GM12878 (cell line): ENCODE measurements around the gene CRYGS. TPM values are rescaled to one million over a fixed set of nuclear protein-coding genes. Genes with fewer than 3 reads are reported as not detected.
A peak's percentile ranks its signal among the peaks of the same experiment; 100 is the strongest.

ENCODE experiments used
- CBFB ChIP-seq: IDR thresholded peaks from 2 replicates; pipeline ENCODE4 v1.6.1; 2016; ENCODE audit warnings: antibody characterized with exemption, low read depth
- CBX5 ChIP-seq: sonication (generic); IDR thresholded peaks from 2 replicates; pipeline ENCODE4 v1.6.1; 2016; ENCODE audit warnings: low read depth, moderate library complexity, mild to moderate bottlenecking, inconsistent platforms
- CREM ChIP-seq: IDR thresholded peaks from 2 replicates; pipeline ENCODE4 v1.6.1; 2014; ENCODE audit warnings: antibody characterized with exemption, low read depth
- JUND ChIP-seq: IDR thresholded peaks from 2 replicates; pipeline ENCODE4 v1.6.1; 2012; ENCODE audit warnings: low read depth, mild to moderate bottlenecking, low read length, improper control_type of control experiment, moderate library complexity
- MYC ChIP-seq: IDR thresholded peaks from 2 replicates; pipeline ENCODE4 v1.6.1; 2011; ENCODE audit warnings: mild to moderate bottlenecking, low read length, moderate library complexity, inconsistent platforms; ENCODE audit not compliant: insufficient read depth, insufficient replicate concordance, insufficient read length, severe bottlenecking
- NFYB ChIP-seq: IDR thresholded peaks from 2 replicates; pipeline ENCODE4 v1.6.1; 2011; ENCODE audit warnings: low read depth, mild to moderate bottlenecking, low read length, improper control_type of control experiment, moderate library complexity; ENCODE audit not compliant: insufficient read depth
- NR2C2 ChIP-seq: IDR thresholded peaks from 2 replicates; pipeline ENCODE4 v1.6.1; 2011; ENCODE audit warnings: borderline replicate concordance, low read depth; ENCODE audit not compliant: control insufficient read depth, insufficient read length
- RBBP5 ChIP-seq: fragments of 200-600 bp; sonication (generic); conservative IDR thresholded peaks from 2 replicates; pipeline ENCODE4 v1.6.1; 2016
- SMARCA5 ChIP-seq: fragments of 450-650 bp; IDR thresholded peaks from 2 replicates; pipeline ENCODE4 v1.6.1; 2017; ENCODE audit warnings: mild to moderate bottlenecking
- SPI1 ChIP-seq: IDR thresholded peaks from 2 replicates; pipeline ENCODE4 v1.6.1; 2011; ENCODE audit warnings: low read depth, mild to moderate bottlenecking, low read length, moderate library complexity, borderline replicate concordance; ENCODE audit not compliant: insufficient read depth
- STAT3 ChIP-seq: IDR thresholded peaks from 2 replicates; pipeline ENCODE4 v1.6.1; 2011; ENCODE audit warnings: low read depth, low read length, improper control_type of control experiment
- ZZZ3 ChIP-seq: IDR thresholded peaks from 2 replicates; pipeline ENCODE4 v1.6.1; 2011; ENCODE audit warnings: low read depth; ENCODE audit not compliant: control insufficient read depth, insufficient read length
- polyA plus RNA-seq, 11 experiments: library from polyadenylated mRNA; depleted of rRNA in 4 of 11; unstranded in 6 of 11; stranded (reverse) in 5 of 11; fragments of >200 nt; fragmentation: Nextera tagmentation in 4 of 11; fragmentation: Illumina TruSeq in 1 of 11; extraction: Ambion mirVana in 4 of 11; extraction: Trizol in 1 of 11; gene quantifications; 1 replicate in 1 of 11; 2 replicates in 10 of 11; pipeline versions ENCODE4 v1.2.1 to v1.2.3, GENCODE V29; 2011 to 2016; ENCODE audit warnings: inconsistent platforms in 2 of 11, missing spikeins in 2 of 11, low read depth in 1 of 11
- total RNA-seq, 4 experiments: library from RNA; depleted of rRNA in 3 of 4; stranded (reverse); fragments of >200 nt in 3 of 4; fragmentation: Illumina TruSeq in 1 of 4; extraction: Trizol in 1 of 4; gene quantifications; 2 replicates each; pipeline versions ENCODE4 v1.2.1 to v1.2.3, GENCODE V29; 2013 to 2021
- TF ChIP-seq, protein P1 (sequence below): fragments of 450-650 bp; IDR thresholded peaks from 2 replicates; pipeline ENCODE4 v1.6.1; 2017; ENCODE audit warnings: mild to moderate bottlenecking, low read depth, inconsistent platforms; ENCODE audit not compliant: poor library complexity, severe bottlenecking
- TF ChIP-seq, protein P2 (sequence below): fragments of 450-650 bp; formaldehyde crosslinking; IDR thresholded peaks from 2 replicates; pipeline ENCODE4 v1.4.0; 2020; ENCODE audit warnings: mild to moderate bottlenecking, moderate library complexity
- TF ChIP-seq, protein P3 (sequence below), 3 experiments: IDR thresholded peaks in 2 of 3; conservative IDR thresholded peaks in 1 of 3; 2 replicates each; pipeline ENCODE4 v1.5.1; 2011; ENCODE audit warnings: low read depth in 3 of 3, low read length in 3 of 3, mild to moderate bottlenecking in 3 of 3, control low read depth in 2 of 3, moderate library complexity in 2 of 3, inconsistent platforms in 1 of 3, mixed read lengths in 1 of 3; ENCODE audit not compliant: control insufficient read depth in 2 of 3, insufficient read depth in 1 of 3; ENCODE audit errors: extremely low read depth in 1 of 3
- TF ChIP-seq, protein P4 (sequence below): IDR thresholded peaks from 2 replicates; pipeline ENCODE4 v1.6.1; 2011; ENCODE audit warnings: low read depth, low read length, improper control_type of control experiment, borderline replicate concordance
- TF ChIP-seq, protein P5 (sequence below): fragments of 450-650 bp; IDR thresholded peaks from 2 replicates; pipeline ENCODE4 v1.6.1; 2017; ENCODE audit warnings: borderline replicate concordance
- TF ChIP-seq, protein P6 (sequence below): fragments of 450-650 bp; IDR thresholded peaks from 2 replicates; pipeline ENCODE4 v1.6.1; 2016; ENCODE audit warnings: mild to moderate bottlenecking

CRYGS gene
- total and polyA plus RNA-seq, 10 of the 15 experiments (the other 5 are each of a cell fraction or from before 2014, with no cell fraction given), result 1.1 to 6.0 (median 2.5) TPM

DNA sequence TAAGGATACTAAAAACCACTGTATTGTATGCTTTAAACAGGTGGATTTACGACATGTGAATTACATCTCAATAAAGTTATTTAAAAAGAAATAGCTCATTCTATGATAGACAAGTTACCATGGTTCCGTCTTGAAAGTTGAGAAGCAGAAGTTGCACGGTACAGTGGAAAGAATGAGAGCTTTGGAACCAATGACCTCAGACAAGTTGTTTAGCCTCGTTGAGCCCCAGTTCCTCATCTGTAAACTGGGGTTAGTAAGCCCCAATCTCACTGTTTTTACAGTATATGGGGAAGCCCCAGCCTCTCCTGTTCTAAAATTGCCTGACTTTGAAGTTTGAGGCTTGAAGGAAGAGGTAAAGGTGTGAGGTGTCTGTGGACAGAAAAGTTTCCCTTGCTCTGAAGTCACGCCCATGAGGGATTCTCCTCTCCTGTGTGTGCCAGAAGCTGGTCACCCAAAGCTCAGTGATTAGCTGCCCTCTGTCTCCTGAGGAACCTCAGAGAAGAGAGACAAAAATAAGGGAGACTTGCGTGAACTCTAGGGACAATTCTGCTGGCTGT, 10.0 kb downstream of the CRYGS start (continued):
- TF ChIP-seq, protein P1, sequence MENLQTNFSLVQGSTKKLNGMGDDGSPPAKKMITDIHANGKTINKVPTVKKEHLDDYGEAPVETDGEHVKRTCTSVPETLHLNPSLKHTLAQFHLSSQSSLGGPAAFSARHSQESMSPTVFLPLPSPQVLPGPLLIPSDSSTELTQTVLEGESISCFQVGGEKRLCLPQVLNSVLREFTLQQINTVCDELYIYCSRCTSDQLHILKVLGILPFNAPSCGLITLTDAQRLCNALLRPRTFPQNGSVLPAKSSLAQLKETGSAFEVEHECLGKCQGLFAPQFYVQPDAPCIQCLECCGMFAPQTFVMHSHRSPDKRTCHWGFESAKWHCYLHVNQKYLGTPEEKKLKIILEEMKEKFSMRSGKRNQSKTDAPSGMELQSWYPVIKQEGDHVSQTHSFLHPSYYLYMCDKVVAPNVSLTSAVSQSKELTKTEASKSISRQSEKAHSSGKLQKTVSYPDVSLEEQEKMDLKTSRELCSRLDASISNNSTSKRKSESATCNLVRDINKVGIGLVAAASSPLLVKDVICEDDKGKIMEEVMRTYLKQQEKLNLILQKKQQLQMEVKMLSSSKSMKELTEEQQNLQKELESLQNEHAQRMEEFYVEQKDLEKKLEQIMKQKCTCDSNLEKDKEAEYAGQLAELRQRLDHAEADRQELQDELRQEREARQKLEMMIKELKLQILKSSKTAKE, result peak; percentile 95
- TF ChIP-seq MYC (no peak), RBBP5 (no peak), SMARCA5 (0 out of 2 replicates have a peak, but pooled peaks have one; percentile 23), CBX5 (no peak), STAT3 (no peak), JUND (no peak; the same call in 1 of the 2 replicates), NR2C2 (no peak), CBFB (peak; percentile 60; the same call in 1 of the 2 replicates), SPI1 (peak; percentile 92), ZZZ3 (no peak), CREM (peak; percentile 83; the same call in 1 of the 2 replicates), NFYB (no peak)
- TF ChIP-seq, protein P2, sequence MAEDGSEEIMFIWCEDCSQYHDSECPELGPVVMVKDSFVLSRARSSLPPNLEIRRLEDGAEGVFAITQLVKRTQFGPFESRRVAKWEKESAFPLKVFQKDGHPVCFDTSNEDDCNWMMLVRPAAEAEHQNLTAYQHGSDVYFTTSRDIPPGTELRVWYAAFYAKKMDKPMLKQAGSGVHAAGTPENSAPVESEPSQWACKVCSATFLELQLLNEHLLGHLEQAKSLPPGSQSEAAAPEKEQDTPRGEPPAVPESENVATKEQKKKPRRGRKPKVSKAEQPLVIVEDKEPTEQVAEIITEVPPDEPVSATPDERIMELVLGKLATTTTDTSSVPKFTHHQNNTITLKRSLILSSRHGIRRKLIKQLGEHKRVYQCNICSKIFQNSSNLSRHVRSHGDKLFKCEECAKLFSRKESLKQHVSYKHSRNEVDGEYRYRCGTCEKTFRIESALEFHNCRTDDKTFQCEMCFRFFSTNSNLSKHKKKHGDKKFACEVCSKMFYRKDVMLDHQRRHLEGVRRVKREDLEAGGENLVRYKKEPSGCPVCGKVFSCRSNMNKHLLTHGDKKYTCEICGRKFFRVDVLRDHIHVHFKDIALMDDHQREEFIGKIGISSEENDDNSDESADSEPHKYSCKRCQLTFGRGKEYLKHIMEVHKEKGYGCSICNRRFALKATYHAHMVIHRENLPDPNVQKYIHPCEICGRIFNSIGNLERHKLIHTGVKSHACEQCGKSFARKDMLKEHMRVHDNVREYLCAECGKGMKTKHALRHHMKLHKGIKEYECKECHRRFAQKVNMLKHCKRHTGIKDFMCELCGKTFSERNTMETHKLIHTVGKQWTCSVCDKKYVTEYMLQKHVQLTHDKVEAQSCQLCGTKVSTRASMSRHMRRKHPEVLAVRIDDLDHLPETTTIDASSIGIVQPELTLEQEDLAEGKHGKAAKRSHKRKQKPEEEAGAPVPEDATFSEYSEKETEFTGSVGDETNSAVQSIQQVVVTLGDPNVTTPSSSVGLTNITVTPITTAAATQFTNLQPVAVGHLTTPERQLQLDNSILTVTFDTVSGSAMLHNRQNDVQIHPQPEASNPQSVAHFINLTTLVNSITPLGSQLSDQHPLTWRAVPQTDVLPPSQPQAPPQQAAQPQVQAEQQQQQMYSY (CRISPR knock-in tag), result no peak
- TF ChIP-seq, protein P3, sequence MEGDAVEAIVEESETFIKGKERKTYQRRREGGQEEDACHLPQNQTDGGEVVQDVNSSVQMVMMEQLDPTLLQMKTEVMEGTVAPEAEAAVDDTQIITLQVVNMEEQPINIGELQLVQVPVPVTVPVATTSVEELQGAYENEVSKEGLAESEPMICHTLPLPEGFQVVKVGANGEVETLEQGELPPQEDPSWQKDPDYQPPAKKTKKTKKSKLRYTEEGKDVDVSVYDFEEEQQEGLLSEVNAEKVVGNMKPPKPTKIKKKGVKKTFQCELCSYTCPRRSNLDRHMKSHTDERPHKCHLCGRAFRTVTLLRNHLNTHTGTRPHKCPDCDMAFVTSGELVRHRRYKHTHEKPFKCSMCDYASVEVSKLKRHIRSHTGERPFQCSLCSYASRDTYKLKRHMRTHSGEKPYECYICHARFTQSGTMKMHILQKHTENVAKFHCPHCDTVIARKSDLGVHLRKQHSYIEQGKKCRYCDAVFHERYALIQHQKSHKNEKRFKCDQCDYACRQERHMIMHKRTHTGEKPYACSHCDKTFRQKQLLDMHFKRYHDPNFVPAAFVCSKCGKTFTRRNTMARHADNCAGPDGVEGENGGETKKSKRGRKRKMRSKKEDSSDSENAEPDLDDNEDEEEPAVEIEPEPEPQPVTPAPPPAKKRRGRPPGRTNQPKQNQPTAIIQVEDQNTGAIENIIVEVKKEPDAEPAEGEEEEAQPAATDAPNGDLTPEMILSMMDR (IDR thresholded peaks at IDR 0.05 in 2 of 3, conservative IDR thresholded peaks at IDR 0.05 in 1 of 3; ENCODE audit: control insufficient read depth in 2 of 3, extremely low read depth in 1 of 3, insufficient read depth in 1 of 3, low read depth in 3 of 3, low read length in 3 of 3), result no peak
- TF ChIP-seq, protein P4, sequence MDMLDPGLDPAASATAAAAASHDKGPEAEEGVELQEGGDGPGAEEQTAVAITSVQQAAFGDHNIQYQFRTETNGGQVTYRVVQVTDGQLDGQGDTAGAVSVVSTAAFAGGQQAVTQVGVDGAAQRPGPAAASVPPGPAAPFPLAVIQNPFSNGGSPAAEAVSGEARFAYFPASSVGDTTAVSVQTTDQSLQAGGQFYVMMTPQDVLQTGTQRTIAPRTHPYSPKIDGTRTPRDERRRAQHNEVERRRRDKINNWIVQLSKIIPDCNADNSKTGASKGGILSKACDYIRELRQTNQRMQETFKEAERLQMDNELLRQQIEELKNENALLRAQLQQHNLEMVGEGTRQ, result no peak
- TF ChIP-seq, protein P5, sequence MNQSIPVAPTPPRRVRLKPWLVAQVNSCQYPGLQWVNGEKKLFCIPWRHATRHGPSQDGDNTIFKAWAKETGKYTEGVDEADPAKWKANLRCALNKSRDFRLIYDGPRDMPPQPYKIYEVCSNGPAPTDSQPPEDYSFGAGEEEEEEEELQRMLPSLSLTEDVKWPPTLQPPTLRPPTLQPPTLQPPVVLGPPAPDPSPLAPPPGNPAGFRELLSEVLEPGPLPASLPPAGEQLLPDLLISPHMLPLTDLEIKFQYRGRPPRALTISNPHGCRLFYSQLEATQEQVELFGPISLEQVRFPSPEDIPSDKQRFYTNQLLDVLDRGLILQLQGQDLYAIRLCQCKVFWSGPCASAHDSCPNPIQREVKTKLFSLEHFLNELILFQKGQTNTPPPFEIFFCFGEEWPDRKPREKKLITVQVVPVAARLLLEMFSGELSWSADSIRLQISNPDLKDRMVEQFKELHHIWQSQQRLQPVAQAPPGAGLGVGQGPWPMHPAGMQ, result no peak
- TF ChIP-seq, protein P6, sequence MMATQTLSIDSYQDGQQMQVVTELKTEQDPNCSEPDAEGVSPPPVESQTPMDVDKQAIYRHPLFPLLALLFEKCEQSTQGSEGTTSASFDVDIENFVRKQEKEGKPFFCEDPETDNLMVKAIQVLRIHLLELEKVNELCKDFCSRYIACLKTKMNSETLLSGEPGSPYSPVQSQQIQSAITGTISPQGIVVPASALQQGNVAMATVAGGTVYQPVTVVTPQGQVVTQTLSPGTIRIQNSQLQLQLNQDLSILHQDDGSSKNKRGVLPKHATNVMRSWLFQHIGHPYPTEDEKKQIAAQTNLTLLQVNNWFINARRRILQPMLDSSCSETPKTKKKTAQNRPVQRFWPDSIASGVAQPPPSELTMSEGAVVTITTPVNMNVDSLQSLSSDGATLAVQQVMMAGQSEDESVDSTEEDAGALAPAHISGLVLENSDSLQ, result peak; percentile 94
